ENCODE measurements around the gene CD63. TPM values are rescaled to one million over a fixed set of nuclear protein-coding genes. Genes with fewer than 3 reads are reported as not detected.

The CD63 gene
- polyA plus RNA-seq, 1 donor from 2014 or later = 217 TPM

- H3K9me2 ChIP-seq (ENCODE audit: insufficient read depth, low read length) = no peaks in the 10 kb centered on the region
- H3K4me2 ChIP-seq (ENCODE audit: low read length) = no peak overlapping the region
- H3K36me3 ChIP-seq (ENCODE audit: insufficient read depth, low read length) = no peaks in the 10 kb centered on the region
- no peak overlapping the region for H3K9ac ChIP-seq (ENCODE audit: low read length)
- no peaks in the 10 kb centered on the region for H3K79me2 ChIP-seq (replicated peaks; ENCODE audit: insufficient read depth, low read length)
- TF ChIP-seq POLR2AphosphoS5 (IDR thresholded peaks at IDR 0.05) (no peak), MXI1 (conservative IDR thresholded peaks at IDR 0.05; ENCODE audit: poor library complexity, severe bottlenecking) (no peak), EZH2 (IDR thresholded peaks at IDR 0.05; ENCODE audit: borderline replicate concordance, insufficient read depth, low read length, poor library complexity, severe bottlenecking) (no peak), TAF1 (IDR thresholded peaks at IDR 0.05; ENCODE audit: low read depth) (no peak), RAD21 (conservative IDR thresholded peaks at IDR 0.05) (no peak), CTCF (IDR thresholded peaks at IDR 0.05; ENCODE audit: poor library complexity, severe bottlenecking) (no peak), EP300 (conservative IDR thresholded peaks at IDR 0.05; ENCODE audit: poor library complexity, severe bottlenecking) (no peak), SMC3 (conservative IDR thresholded peaks at IDR 0.05; ENCODE audit: poor library complexity) (no peak), REST (IDR thresholded peaks at IDR 0.05; ENCODE audit: borderline replicate concordance) (no peak)
- H3K9me3 ChIP-seq (ENCODE audit: low read length) = no peaks in the 10 kb centered on the region
- H3K27ac ChIP-seq (ENCODE audit: low read length) = no peak overlapping the region
- H3F3A ChIP-seq (ENCODE audit: insufficient read depth, low read length, poor library complexity, severe bottlenecking) = no peaks in the 10 kb centered on the region
- H3K4me3 ChIP-seq (ENCODE audit: low read length) = no peak overlapping the region
- no peaks in the 10 kb centered on the region for H4K20me1 ChIP-seq (ENCODE audit: insufficient read depth)
- H3K27me3 ChIP-seq (ENCODE audit: insufficient read depth, low read depth, low read length) = no peaks in the 10 kb centered on the region
- H2AFZ ChIP-seq (ENCODE audit: low read depth, low read length) = no peak overlapping the region
Observed at GRCh38 chr12:55698965-55699364, 29.8 kb downstream of the CD63 start.

- no peaks in the 10 kb centered on the region for H4K20me1 ChIP-seq (ENCODE audit: insufficient read depth)
- no peaks in the 10 kb centered on the region for H3K9me3 ChIP-seq (ENCODE audit: low read length)
- TF ChIP-seq SMC3 (conservative IDR thresholded peaks at IDR 0.05; ENCODE audit: poor library complexity) (no peak), EP300 (conservative IDR thresholded peaks at IDR 0.05; ENCODE audit: poor library complexity, severe bottlenecking) (no peak), CTCF (IDR thresholded peaks at IDR 0.05; ENCODE audit: poor library complexity, severe bottlenecking) (no peak), MXI1 (conservative IDR thresholded peaks at IDR 0.05; ENCODE audit: poor library complexity, severe bottlenecking) (no peak), POLR2AphosphoS5 (IDR thresholded peaks at IDR 0.05) (no peak), REST (IDR thresholded peaks at IDR 0.05; ENCODE audit: borderline replicate concordance) (no peak), EZH2 (IDR thresholded peaks at IDR 0.05; ENCODE audit: borderline replicate concordance, insufficient read depth, low read length, poor library complexity, severe bottlenecking) (no peak), TAF1 (IDR thresholded peaks at IDR 0.05; ENCODE audit: low read depth) (no peak), RAD21 (conservative IDR thresholded peaks at IDR 0.05) (no peak)
- H3K79me2 ChIP-seq (replicated peaks; ENCODE audit: insufficient read depth, low read length) = no peaks in the 10 kb centered on the region
- no peak overlapping the region for H3K4me2 ChIP-seq (ENCODE audit: low read length)
- no peak overlapping the region for H2AFZ ChIP-seq (ENCODE audit: low read depth, low read length)
- H3K27me3 ChIP-seq (ENCODE audit: insufficient read depth, low read depth, low read length) = no peaks in the 10 kb centered on the region
- H3K9ac ChIP-seq (ENCODE audit: low read length) = no peak overlapping the region
- H3K4me3 ChIP-seq (ENCODE audit: low read length) = no peak overlapping the region
- no peaks in the 10 kb centered on the region for H3K36me3 ChIP-seq (ENCODE audit: insufficient read depth, low read length)
- no peak overlapping the region for H3K27ac ChIP-seq (ENCODE audit: low read length)
- H3F3A ChIP-seq (ENCODE audit: insufficient read depth, low read length, poor library complexity, severe bottlenecking) = no peaks in the 10 kb centered on the region
- H3K9me2 ChIP-seq (ENCODE audit: insufficient read depth, low read length) = no peaks in the 10 kb centered on the region
Observed at GRCh38 chr12:55698241-55698955, 30.4 kb downstream of the CD63 start.
